Fibroblast of villous mesenchyme (primary cell): ENCODE data around the gene BSN. TPM values are rescaled to one million over a fixed set of nuclear protein-coding genes. Genes with fewer than 3 reads are reported as not detected.

Experiments
- DNase-seq: peaks from one replicate; pipeline ENCODE4 v3.0.0-alpha.2; 2010; ENCODE audit warnings: low read depth
- H3K4me3 ChIP-seq: 2 replicates; pipeline ENCODE4 v1.5.1; 2011; ENCODE audit warnings: low read depth, mild to moderate bottlenecking, low read length
- total RNA-seq: library from RNA; depleted of rRNA; stranded (reverse); fragments of >200 nt; gene quantifications from 2 replicates; pipeline ENCODE4 v1.2.3, GENCODE V29; 2012
- TF ChIP-seq, protein P1 (sequence below): IDR thresholded peaks from 2 replicates; pipeline ENCODE4 v1.5.1; 2012; ENCODE audit warnings: low read depth, mild to moderate bottlenecking, low read length; ENCODE audit not compliant: insufficient read depth

Gene BSN
- total RNA-seq, 1 donor: under 0.01 TPM

DNA sequence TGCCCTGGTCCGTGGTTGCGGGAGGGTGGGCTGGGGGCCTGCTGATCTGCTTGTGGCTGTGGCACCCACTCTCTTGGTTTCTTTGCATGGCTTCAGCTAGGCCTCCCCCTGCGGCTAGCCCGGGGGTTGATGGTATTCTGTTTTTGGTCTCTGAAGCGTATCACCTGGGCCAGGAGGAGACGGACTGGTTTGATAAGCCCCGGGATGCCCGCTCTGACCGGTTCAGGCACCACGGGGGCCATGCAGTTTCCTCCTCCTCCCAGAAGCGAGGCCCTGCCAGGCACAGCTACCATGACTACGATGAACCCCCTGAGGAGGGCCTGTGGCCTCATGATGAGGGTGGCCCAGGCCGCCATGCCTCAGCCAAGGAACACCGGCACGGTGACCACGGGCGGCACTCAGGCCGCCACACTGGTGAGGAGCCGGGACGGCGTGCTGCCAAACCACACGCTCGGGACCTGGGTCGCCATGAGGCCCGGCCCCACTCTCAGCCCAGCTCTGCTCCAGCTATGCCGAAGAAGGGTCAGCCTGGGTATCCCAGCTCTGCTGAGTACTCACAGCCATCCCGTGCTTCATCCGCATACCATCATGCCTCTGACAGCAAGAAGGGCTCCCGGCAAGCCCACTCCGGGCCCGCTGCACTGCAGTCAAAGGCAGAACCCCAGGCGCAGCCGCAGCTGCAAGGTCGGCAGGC, 108.6 kb downstream of the BSN start:
- DNase-seq: no peak
- no peak overlapping the region for H3K4me3 ChIP-seq
- TF ChIP-seq, protein P1, sequence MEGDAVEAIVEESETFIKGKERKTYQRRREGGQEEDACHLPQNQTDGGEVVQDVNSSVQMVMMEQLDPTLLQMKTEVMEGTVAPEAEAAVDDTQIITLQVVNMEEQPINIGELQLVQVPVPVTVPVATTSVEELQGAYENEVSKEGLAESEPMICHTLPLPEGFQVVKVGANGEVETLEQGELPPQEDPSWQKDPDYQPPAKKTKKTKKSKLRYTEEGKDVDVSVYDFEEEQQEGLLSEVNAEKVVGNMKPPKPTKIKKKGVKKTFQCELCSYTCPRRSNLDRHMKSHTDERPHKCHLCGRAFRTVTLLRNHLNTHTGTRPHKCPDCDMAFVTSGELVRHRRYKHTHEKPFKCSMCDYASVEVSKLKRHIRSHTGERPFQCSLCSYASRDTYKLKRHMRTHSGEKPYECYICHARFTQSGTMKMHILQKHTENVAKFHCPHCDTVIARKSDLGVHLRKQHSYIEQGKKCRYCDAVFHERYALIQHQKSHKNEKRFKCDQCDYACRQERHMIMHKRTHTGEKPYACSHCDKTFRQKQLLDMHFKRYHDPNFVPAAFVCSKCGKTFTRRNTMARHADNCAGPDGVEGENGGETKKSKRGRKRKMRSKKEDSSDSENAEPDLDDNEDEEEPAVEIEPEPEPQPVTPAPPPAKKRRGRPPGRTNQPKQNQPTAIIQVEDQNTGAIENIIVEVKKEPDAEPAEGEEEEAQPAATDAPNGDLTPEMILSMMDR: no peak

DNA sequence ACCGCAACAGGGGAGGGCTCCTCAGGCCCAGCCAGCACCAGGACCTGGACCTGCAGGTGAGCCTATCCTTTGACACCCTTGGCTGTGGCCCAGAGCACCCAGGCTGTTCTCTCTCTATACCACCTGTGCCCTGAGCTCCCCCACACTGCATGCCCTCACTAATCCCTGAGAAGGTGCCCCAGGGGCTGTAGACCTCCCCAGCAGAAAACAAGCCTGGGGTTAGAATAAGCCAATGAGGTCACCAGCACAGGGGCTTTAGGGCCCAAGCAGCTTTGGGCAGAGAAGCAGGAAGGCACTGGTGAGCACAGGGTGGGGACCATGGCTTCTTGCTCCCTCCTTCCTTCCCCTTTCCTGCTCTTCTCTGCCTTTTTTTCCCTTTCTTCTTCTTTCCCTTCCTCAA, 109.6 kb downstream of the BSN start:
- no peak for DNase-seq
- no peak overlapping the region for H3K4me3 ChIP-seq
- TF ChIP-seq, protein P1: no peak

DNA sequence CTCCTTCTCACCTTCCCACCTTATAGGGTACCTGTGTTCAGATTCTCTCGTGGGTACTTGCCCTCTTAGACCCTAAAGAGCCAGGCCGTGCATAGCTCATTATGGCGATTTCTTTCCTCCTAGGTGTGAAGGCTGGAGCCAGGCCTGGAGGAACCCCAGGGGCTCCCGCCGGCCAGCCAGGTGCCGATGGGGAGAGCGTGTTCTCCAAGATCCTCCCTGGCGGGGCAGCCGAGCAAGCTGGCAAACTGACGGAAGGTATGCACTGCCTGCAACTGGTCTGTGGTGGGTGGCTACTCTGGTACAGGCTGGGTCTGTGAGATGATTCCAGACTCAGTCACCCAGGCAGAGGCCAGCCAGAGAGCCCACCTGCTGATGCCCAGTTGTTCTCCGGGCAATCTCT, 110.0 kb downstream of the BSN start:
- TF ChIP-seq, protein P1: no peak
- no peak overlapping the region for H3K4me3 ChIP-seq
- no peak for DNase-seq

DNA sequence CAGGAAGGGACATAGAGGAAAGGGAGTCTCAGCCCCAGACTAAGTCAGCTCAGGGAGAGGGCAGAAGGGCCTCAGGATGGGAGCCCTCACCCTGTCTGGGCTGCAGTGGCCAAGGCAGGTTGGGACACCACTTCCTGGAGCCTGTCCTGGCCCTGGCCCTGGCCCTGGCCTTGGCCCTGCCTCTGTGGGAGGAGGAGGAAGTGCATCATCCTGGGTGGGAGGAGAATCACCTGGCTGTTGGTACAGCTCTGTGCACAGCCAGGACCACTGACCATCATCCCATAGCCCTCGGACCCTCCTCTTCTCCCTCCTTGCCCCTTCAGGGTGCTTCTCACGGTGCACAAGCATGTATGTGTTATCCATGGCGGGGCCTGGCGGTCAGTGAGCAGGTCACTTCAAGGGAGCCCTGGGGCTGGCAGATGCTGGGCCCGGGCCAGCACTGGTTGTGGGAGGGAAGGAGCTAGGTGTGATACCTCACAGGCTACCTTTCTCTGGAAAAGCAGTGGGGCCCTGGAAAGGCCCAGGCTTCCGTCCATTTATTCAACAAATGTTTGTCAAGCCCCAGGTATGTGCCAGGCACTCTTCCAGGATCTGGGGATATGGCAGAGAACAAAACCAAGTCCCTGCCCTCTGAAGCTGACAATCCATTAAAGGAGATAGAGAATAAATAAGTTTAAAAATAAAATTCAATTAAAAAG, 111.7 kb downstream of the BSN start:
- TF ChIP-seq, protein P1: no peak
- DNase-seq: no peak
- H3K4me3 ChIP-seq: no peak overlapping the region

DNA sequence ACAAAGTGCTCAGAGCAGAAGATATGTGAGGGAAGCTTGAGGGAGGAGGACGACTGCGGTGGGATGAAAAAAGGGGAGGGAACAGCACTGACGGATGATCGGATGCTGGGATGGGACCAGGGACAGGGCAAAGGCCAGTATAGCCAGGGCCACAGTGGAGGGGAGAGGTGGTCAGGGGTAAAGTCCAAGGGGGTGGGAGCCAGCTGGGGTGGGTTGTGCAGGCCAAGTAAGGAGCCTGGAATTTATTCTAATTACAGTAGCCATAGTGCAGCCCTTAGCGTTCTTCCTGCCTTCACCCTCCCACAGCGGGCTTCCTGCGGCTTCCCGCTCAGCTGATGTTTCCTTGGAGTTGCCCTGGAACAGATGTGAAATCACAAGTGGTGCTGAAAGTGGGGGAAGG, 112.3 kb downstream of the BSN start:
- no peak overlapping the region for H3K4me3 ChIP-seq
- no peak for DNase-seq
- TF ChIP-seq, protein P1: no peak

DNA sequence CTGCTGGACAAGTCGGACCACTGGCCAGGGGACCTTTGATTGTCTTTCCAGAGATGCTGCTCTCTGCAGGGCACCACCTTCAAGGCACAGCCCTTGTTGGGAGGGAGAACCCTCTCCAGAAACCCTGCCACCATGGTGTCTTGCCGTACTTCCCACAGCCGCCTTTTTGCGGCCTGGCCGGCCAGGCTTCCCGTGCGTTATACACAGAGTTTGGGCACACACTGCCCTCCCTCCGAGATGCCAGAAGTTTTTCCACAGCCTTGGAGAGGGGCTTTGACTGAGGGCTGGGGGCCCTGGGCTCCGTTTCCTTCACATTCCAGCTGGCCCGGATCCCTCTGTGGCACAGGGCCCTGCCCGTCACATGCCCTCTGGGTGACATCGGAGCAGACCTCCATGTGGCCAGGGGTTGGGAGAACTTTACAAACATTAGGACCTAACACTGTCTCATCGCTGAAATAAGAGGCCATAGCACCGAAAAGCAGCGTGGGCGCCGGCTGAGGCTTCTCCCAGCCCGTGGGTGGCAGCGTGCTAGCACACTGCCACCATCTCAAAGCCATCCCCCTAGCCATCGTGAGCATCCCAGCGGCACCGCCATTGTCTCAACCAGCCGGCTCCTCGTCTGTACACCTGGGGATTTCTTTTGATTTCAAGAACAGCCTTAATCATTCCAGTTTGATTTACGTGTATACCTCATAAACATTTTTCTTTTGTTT, 113.6 kb downstream of the BSN start:
- no peak for DNase-seq
- TF ChIP-seq, protein P1: no peak
- no peak overlapping the region for H3K4me3 ChIP-seq
